OCI-LY3 (cell line): ENCODE measurements around the gene GALNT2.

Source experiments
- CTCF ChIP-seq: fragments of 200-600, 300-600 bp; sonication (generic); IDR thresholded peaks from 2 replicates; pipeline ENCODE4 v1.5.1; 2014; ENCODE audit warnings: antibody characterized with exemption, low read length, low read depth
- EZH2phosphoT487 ChIP-seq: fragments of 200-600 bp; shearing (Covaris generic); IDR thresholded peaks from 2 replicates; pipeline ENCODE4 v1.6.1; 2018; ENCODE audit warnings: antibody characterized with exemption, mixed run types, low read depth

GRCh38 chr1:230220907-230221306, 153.9 kb downstream of the GALNT2 start:
- TF ChIP-seq CTCF (no peak), EZH2phosphoT487 (no peak)
